ENCODE results near the gene SERPINA3.

SERPINA3 gene

DNA sequence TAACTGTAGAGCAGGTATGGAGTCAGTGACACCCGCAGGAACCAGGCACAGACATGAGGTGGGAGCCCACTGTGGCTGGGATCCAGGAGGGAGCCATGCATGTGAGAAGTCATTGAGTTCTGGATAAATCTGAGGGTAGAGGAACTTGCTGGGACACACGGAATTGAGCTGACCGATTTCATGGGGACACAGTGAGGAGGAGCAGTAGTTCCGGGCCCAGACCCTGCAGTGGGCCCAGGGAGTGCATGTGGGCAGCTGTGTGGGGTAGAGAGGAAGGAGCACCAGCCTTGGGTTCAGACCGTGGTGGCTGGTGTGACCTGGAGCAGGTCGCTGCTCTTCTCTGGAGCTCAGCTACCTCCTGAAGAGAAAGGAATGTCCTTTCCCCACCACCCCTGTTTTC is 8.4 kb downstream of the SERPINA3 start:
- H3K27ac ChIP-seq (ENCODE audit: low read depth in 2 of 2, low read length in 2 of 2) = no peak overlapping the region
- H3K36me3 ChIP-seq (ENCODE audit: control insufficient read depth in 2 of 2, insufficient read depth in 2 of 2, low read length in 2 of 2) = no peaks in the 10 kb centered on the region
- H3K27me3 ChIP-seq (ENCODE audit: control insufficient read depth in 2 of 2, insufficient read depth in 2 of 2, low read length in 2 of 2) = no peaks in the 10 kb centered on the region
- H3K9me3 ChIP-seq (ENCODE audit: control insufficient read depth in 2 of 2, low read length in 2 of 2) = peaks cover 0 to 4% of the 10 kb centered on the region in 2 donors
- H3K4me3 ChIP-seq (ENCODE audit: low read length in 2 of 2) = no peak overlapping the region
- no peak overlapping the region for H3K9ac ChIP-seq (ENCODE audit: low read depth in 1 of 2, low read length in 2 of 2)
- no peaks in the 10 kb centered on the region for H3K4me1 ChIP-seq (ENCODE audit: control insufficient read depth in 2 of 2, insufficient read depth in 2 of 2, low read length in 2 of 2)

DNA sequence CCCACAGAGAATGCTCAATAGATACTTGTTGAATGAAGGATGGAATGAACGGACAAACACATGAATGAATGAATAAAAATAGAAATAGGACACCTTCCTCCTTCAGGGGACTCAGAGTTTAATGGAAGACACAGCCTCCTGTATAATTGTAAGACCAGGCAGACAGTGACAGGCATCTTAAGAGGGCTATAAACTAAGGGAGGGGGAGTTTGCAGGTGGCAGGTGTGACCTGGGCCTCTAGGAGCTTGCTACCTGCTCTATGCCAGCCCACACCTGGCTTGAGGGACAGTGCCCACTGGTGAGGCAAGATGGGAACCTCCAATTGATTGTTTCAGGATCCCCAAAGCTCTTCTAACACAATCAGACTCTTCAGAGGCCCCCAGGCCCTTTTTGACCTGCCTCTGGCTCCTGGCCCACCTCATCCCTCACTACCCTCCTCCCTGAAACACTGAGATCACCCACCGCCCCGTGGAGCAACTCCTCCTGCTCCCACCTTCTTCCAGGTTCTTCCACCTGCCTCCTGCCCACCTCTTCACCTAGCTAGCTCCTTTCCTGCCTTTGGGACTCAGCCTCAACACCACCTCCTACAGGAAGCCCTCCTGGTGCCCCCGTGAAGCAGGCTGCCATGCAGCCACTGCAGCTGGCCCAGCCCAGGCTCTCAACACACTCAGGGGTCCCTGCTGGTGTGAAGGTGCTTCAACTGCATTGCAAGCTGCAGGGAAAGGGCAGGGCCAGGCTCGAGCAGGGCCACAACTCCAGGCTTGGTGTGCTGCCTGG is 9.4 kb downstream of the SERPINA3 start:
- no peak overlapping the region for H3K27ac ChIP-seq (ENCODE audit: low read depth in 2 of 2, low read length in 2 of 2)
- H3K36me3 ChIP-seq (ENCODE audit: control insufficient read depth in 2 of 2, insufficient read depth in 2 of 2, low read length in 2 of 2) = no peaks in the 10 kb centered on the region
- H3K27me3 ChIP-seq (ENCODE audit: control insufficient read depth in 2 of 2, insufficient read depth in 2 of 2, low read length in 2 of 2) = no peaks in the 10 kb centered on the region
- H3K4me3 ChIP-seq (ENCODE audit: low read length in 2 of 2) = no peak overlapping the region
- H3K9me3 ChIP-seq (ENCODE audit: control insufficient read depth in 2 of 2, low read length in 2 of 2) = peaks cover 0 to 4% of the 10 kb centered on the region in 2 donors
- no peaks in the 10 kb centered on the region for H3K4me1 ChIP-seq (ENCODE audit: control insufficient read depth in 2 of 2, insufficient read depth in 2 of 2, low read length in 2 of 2)
- H3K9ac ChIP-seq (ENCODE audit: low read depth in 1 of 2, low read length in 2 of 2) = no peak overlapping the region

DNA sequence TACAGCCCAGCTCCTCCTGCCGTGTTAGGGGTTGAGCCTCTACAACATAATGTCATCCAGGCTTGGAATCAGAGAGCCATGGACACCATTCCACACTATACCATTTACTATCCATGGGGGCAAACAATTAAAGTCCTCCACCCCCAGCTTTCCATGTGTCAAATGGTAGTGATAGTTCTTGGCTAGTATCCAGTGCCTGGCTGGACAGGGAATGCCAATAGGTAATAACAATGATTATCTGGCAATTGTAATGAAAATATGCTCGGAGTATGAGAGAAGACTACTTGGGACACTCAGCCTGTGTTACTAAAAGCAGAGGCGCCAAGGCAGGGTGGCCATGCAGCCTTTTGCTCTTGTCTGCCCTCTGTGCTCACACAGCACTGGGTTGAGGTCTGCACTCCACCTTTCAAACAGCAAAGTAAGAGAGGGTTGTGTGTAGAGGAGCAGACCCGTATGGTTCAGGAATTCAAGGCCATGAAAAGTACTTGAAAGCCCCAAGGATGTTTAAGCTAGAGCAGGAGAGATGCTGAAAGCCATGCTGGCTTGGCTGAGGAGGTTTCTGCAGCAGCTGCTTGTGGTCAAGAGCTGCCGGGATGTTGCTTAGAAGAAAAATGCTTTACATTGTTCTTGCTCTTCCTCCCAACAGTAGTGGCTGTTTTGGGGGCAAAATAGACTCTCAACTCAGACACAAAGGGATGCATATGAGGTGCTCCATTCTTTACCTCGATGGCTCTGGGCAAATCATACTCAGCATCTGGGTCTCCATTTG is 10.6 kb downstream of the SERPINA3 start:
- Histone ChIP-seq H3K27me3 (ENCODE audit: control insufficient read depth in 2 of 2, insufficient read depth in 2 of 2, low read length in 2 of 2) (no peaks in the 10 kb centered on the region), H3K9ac (ENCODE audit: low read depth in 1 of 2, low read length in 2 of 2) (no peak overlapping the region), H3K4me3 (ENCODE audit: low read length in 2 of 2) (no peak overlapping the region), H3K9me3 (ENCODE audit: control insufficient read depth in 2 of 2, low read length in 2 of 2) (no peaks in the 10 kb centered on the region), H3K27ac (ENCODE audit: low read depth in 2 of 2, low read length in 2 of 2) (no peak overlapping the region), H3K36me3 (ENCODE audit: control insufficient read depth in 2 of 2, insufficient read depth in 2 of 2, low read length in 2 of 2) (no peaks in the 10 kb centered on the region), H3K4me1 (ENCODE audit: control insufficient read depth in 2 of 2, insufficient read depth in 2 of 2, low read length in 2 of 2) (no peaks in the 10 kb centered on the region)

DNA sequence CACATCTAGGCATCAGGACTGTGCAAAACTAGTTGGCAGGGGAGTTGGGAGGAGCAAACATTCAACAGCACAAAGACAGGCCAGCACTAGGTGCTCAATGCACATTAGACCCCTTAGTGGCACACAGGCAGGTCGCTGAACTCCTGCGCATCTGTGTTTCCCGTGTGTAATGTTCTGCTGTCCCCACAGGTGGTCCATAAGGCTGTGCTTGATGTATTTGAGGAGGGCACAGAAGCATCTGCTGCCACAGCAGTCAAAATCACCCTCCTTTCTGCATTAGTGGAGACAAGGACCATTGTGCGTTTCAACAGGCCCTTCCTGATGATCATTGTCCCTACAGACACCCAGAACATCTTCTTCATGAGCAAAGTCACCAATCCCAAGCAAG is 11.2 kb downstream of the SERPINA3 start:
- Histone ChIP-seq H3K9me3 (ENCODE audit: control insufficient read depth in 2 of 2, low read length in 2 of 2) (no peaks in the 10 kb centered on the region), H3K36me3 (ENCODE audit: control insufficient read depth in 2 of 2, insufficient read depth in 2 of 2, low read length in 2 of 2) (no peaks in the 10 kb centered on the region)

DNA sequence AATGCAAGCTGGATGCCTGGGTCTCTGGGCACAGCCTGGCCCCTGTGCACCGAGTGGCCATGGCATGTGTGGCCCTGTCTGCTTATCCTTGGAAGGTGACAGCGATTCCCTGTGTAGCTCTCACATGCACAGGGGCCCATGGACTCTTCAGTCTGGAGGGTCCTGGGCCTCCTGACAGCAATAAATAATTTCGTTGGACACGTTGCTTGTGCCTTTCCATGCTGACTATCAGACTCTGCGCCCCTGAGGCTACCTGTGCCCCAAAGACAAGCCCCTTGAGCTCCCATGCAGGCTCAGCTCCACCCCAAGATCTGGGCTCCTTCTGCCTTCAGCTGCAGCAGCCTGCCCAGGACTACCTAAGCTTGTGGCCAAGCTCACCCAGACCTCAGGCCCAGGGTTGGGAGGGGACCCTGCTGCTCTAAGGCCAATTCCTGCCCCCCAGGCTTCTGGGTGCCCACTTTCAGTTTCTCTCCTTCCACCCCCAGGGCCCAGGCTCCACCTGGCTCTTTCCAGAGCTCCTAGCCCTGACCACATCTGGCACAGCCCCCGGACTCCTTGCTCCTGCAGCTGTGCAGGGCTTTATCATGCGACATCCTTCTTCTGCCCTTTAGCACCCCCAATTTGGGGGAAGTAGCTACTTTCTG is 11.8 kb downstream of the SERPINA3 start:
- Histone ChIP-seq H3K4me1 (ENCODE audit: control insufficient read depth in 2 of 2, insufficient read depth in 2 of 2, low read length in 2 of 2) (no peaks in the 10 kb centered on the region), H3K27ac (ENCODE audit: low read depth in 2 of 2, low read length in 2 of 2) (no peak overlapping the region), H3K4me3 (ENCODE audit: low read length in 2 of 2) (no peak overlapping the region), H3K27me3 (ENCODE audit: control insufficient read depth in 2 of 2, insufficient read depth in 2 of 2, low read length in 2 of 2) (no peaks in the 10 kb centered on the region), H3K9ac (ENCODE audit: low read depth in 1 of 2, low read length in 2 of 2) (no peak overlapping the region), H3K36me3 (ENCODE audit: control insufficient read depth in 2 of 2, insufficient read depth in 2 of 2, low read length in 2 of 2) (no peaks in the 10 kb centered on the region), H3K9me3 (ENCODE audit: control insufficient read depth in 2 of 2, low read length in 2 of 2) (no peaks in the 10 kb centered on the region)

More for the DNA sequence above, 11.2 kb downstream of the SERPINA3 start:
- no peak overlapping the region for H3K9ac ChIP-seq (ENCODE audit: low read depth in 1 of 2, low read length in 2 of 2)
- no peaks in the 10 kb centered on the region for H3K27me3 ChIP-seq (ENCODE audit: control insufficient read depth in 2 of 2, insufficient read depth in 2 of 2, low read length in 2 of 2)
- H3K4me1 ChIP-seq (ENCODE audit: control insufficient read depth in 2 of 2, insufficient read depth in 2 of 2, low read length in 2 of 2) = no peaks in the 10 kb centered on the region
- H3K27ac ChIP-seq (ENCODE audit: low read depth in 2 of 2, low read length in 2 of 2) = no peak overlapping the region
- H3K4me3 ChIP-seq (ENCODE audit: low read length in 2 of 2) = no peak overlapping the region

DNA sequence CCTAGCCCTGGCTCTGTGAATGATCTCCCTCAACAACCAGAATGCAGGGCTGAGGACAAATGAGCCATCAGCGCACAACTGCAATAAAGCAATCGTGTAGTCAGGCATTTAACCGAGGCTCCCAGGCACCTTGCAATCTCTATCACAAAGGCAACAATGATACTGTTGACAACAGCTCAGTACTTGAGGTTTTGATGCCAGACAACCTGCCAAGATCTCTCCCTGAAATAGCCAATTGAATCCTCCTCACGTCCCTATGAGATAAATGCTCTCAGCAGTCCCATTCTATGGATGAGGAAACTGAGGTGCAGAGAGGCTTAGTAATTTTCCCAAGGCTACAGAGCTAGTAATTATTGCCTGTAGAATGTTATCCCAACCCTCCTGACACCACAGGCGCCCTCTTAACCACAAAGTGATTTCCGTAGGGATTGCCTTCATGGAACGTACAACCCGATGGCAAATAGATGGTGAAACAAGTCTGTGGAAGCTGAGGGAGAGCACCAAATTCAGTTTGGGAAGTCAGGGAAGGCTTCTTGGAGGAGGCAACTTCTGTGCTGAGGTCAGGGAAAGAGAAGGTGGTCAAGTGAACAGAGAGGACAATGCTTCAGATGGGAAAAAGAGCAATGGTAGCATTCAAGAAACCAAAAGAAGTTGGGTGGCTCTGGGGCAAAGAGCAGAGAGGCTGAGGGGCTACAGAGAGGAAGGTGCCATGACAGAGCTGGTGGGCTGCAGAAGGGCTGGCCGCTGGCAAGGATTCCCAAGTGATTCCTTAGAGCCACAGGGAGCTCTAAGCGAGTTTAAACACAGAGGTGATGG is 12.6 kb downstream of the SERPINA3 start:
- Histone ChIP-seq H3K27ac (ENCODE audit: low read depth in 2 of 2, low read length in 2 of 2) (no peak overlapping the region), H3K36me3 (ENCODE audit: control insufficient read depth in 2 of 2, insufficient read depth in 2 of 2, low read length in 2 of 2) (no peaks in the 10 kb centered on the region), H3K4me3 (ENCODE audit: low read length in 2 of 2) (no peak overlapping the region), H3K9me3 (ENCODE audit: control insufficient read depth in 2 of 2, low read length in 2 of 2) (no peaks in the 10 kb centered on the region), H3K4me1 (ENCODE audit: control insufficient read depth in 2 of 2, insufficient read depth in 2 of 2, low read length in 2 of 2) (no peaks in the 10 kb centered on the region), H3K9ac (ENCODE audit: low read depth in 1 of 2, low read length in 2 of 2) (no peak overlapping the region), H3K27me3 (ENCODE audit: control insufficient read depth in 2 of 2, insufficient read depth in 2 of 2, low read length in 2 of 2) (no peaks in the 10 kb centered on the region)

DNA sequence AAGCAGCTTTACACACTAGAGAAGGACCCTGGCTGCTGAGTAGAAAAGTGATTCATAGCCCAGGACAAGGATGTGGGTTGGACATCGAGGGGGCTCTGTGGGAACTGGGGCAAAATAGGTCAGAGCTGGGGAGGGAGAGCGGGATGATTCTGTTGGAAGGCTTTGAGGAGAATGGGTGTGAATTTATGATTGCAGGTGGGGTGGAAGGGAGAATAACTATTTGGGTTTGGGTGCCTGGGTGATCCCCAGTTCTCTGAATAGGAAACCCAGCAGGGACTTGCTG is 13.1 kb downstream of the SERPINA3 start:
- H3K27me3 ChIP-seq (ENCODE audit: control insufficient read depth in 2 of 2, insufficient read depth in 2 of 2, low read length in 2 of 2) = no peaks in the 10 kb centered on the region
- H3K27ac ChIP-seq (ENCODE audit: low read depth in 2 of 2, low read length in 2 of 2) = no peak overlapping the region
- no peak overlapping the region for H3K4me3 ChIP-seq (ENCODE audit: low read length in 2 of 2)
- H3K9ac ChIP-seq (ENCODE audit: low read depth in 1 of 2, low read length in 2 of 2) = no peak overlapping the region
- no peaks in the 10 kb centered on the region for H3K4me1 ChIP-seq (ENCODE audit: control insufficient read depth in 2 of 2, insufficient read depth in 2 of 2, low read length in 2 of 2)
- H3K9me3 ChIP-seq (ENCODE audit: control insufficient read depth in 2 of 2, low read length in 2 of 2) = no peaks in the 10 kb centered on the region
- no peaks in the 10 kb centered on the region for H3K36me3 ChIP-seq (ENCODE audit: control insufficient read depth in 2 of 2, insufficient read depth in 2 of 2, low read length in 2 of 2)

DNA sequence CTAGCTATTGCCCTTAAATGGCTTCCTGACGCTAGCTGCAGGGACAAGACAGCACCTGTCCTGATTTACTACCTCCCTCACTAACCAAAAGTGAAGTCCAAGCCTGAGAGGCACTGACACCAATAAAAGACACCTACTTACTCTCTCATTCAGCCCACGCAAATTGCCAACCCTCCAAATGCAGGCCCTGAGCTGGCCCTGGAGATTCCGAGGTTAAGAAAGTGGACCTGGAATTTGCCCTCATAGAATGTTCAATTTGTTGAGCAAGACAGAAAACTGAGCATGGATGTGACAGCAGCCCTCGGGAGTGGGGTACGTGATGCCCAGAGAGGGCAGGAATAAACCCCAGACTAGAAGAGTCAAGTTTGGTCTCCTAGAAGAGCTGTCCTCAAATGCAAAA is 16.4 kb downstream of the SERPINA3 start:
- H3K4me3 ChIP-seq (ENCODE audit: low read length in 2 of 2) = no peak overlapping the region
- H3K27ac ChIP-seq (ENCODE audit: low read depth in 2 of 2, low read length in 2 of 2) = no peak overlapping the region
- H3K9ac ChIP-seq (ENCODE audit: low read depth in 1 of 2, low read length in 2 of 2) = no peak overlapping the region
- H3K36me3 ChIP-seq (ENCODE audit: control insufficient read depth in 2 of 2, insufficient read depth in 2 of 2, low read length in 2 of 2) = no peaks in the 10 kb centered on the region
- H3K9me3 ChIP-seq (ENCODE audit: control insufficient read depth in 2 of 2, low read length in 2 of 2) = no peaks in the 10 kb centered on the region
- no peaks in the 10 kb centered on the region for H3K27me3 ChIP-seq (ENCODE audit: control insufficient read depth in 2 of 2, insufficient read depth in 2 of 2, low read length in 2 of 2)
- H3K4me1 ChIP-seq (ENCODE audit: control insufficient read depth in 2 of 2, insufficient read depth in 2 of 2, low read length in 2 of 2) = no peaks in the 10 kb centered on the region

DNA sequence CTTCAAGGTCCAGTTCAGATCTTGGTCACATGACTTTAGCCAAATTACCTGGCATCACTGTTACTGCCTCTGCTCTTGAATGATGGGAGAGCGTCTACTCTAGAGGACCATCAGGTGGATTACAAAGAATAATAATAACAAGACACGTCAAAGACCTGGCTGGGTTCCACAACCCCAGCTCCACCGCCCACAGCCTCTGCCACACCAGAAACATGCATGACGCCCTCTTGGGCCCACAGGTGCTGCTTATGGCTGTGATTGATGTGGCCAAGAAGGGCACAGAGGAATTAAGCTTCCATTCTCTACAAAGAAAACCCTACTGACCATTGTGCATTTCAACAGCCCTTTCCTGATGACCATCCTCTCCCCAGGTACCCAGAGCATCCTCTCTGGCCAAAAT is 18.2 kb downstream of the SERPINA3 start:
- no peaks in the 10 kb centered on the region for H3K27me3 ChIP-seq (ENCODE audit: control insufficient read depth in 2 of 2, insufficient read depth in 2 of 2, low read length in 2 of 2)
- H3K9ac ChIP-seq (ENCODE audit: low read depth in 1 of 2, low read length in 2 of 2) = no peak overlapping the region
- no peaks in the 10 kb centered on the region for H3K9me3 ChIP-seq (ENCODE audit: control insufficient read depth in 2 of 2, low read length in 2 of 2)
- H3K27ac ChIP-seq (ENCODE audit: low read depth in 2 of 2, low read length in 2 of 2) = no peak overlapping the region
- no peaks in the 10 kb centered on the region for H3K36me3 ChIP-seq (ENCODE audit: control insufficient read depth in 2 of 2, insufficient read depth in 2 of 2, low read length in 2 of 2)
- no peaks in the 10 kb centered on the region for H3K4me1 ChIP-seq (ENCODE audit: control insufficient read depth in 2 of 2, insufficient read depth in 2 of 2, low read length in 2 of 2)
- H3K4me3 ChIP-seq (ENCODE audit: low read length in 2 of 2) = no peak overlapping the region

DNA sequence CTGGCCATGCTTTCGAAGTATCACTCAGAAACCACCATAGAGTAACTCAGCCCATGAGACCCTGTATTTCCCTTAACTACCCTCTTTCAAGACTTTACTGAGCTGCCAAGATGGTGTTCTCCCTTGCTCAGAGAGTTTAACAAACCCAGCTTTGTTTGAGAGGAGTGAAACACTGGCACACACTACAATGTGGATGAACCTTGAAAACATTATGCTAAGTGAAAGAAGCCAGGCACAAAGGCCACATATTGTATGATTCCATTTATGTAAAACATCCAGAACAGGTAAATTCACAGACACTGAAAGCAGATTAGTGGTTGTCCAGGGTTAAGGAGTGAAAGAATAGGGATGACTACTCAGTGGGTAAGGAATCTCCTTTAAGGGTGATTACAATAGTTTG is 18.9 kb downstream of the SERPINA3 start:
- Histone ChIP-seq H3K9ac (ENCODE audit: low read depth in 1 of 2, low read length in 2 of 2) (no peak overlapping the region), H3K4me1 (ENCODE audit: control insufficient read depth in 2 of 2, insufficient read depth in 2 of 2, low read length in 2 of 2) (no peaks in the 10 kb centered on the region), H3K27ac (ENCODE audit: low read depth in 2 of 2, low read length in 2 of 2) (no peak overlapping the region), H3K9me3 (ENCODE audit: control insufficient read depth in 2 of 2, low read length in 2 of 2) (no peaks in the 10 kb centered on the region), H3K27me3 (ENCODE audit: control insufficient read depth in 2 of 2, insufficient read depth in 2 of 2, low read length in 2 of 2) (no peaks in the 10 kb centered on the region), H3K36me3 (ENCODE audit: control insufficient read depth in 2 of 2, insufficient read depth in 2 of 2, low read length in 2 of 2) (no peaks in the 10 kb centered on the region), H3K4me3 (ENCODE audit: low read length in 2 of 2) (no peak overlapping the region)

Data from mucosa of rectum (tissue), 2 donors.